Mesenchymal stem cell (in vitro differentiated cells and primary cell): Measurements from ENCODE around the gene DEDD.

ENCODE experiments used
- DNase-seq: peaks from one replicate; pipeline ENCODE4 v3.0.0-alpha.2; 2013
- H2AFZ ChIP-seq: one replicate; pipeline ENCODE4 v1.6.1; 2013; ENCODE audit warnings: low read depth, mild to moderate bottlenecking, control low read depth, inconsistent platforms, low read length, moderate library complexity
- H2AK5ac ChIP-seq: 2 replicates; pipeline ENCODE4 v1.6.1; 2013; ENCODE audit warnings: low read length, moderate library complexity, mild to moderate bottlenecking, inconsistent platforms; ENCODE audit not compliant: severe bottlenecking
- H2BK120ac ChIP-seq: one replicate; pipeline ENCODE4 v1.6.1; 2013; ENCODE audit warnings: low read depth, mild to moderate bottlenecking, inconsistent platforms, low read length, moderate library complexity
- H2BK12ac ChIP-seq, 2 experiments: one replicate each; pipeline ENCODE4 v1.6.1; 2013; ENCODE audit warnings: inconsistent platforms in 2 of 2, low read length in 2 of 2, mild to moderate bottlenecking in 2 of 2, moderate library complexity in 2 of 2, control low read depth in 1 of 2
- H2BK15ac ChIP-seq: one replicate; pipeline ENCODE4 v1.6.1; 2013; ENCODE audit warnings: mild to moderate bottlenecking, low read depth, inconsistent platforms; ENCODE audit not compliant: poor library complexity, severe bottlenecking
- H2BK5ac ChIP-seq: 2 replicates; pipeline ENCODE4 v1.6.1; 2013; ENCODE audit warnings: low read depth, mild to moderate bottlenecking, low read length, control low read depth, inconsistent platforms; ENCODE audit not compliant: poor library complexity, severe bottlenecking
- H3K14ac ChIP-seq, 2 experiments: one replicate each; pipeline ENCODE4 v1.6.1; 2013; ENCODE audit warnings: inconsistent platforms in 2 of 2, low read length in 2 of 2, control low read depth in 1 of 2, mild to moderate bottlenecking in 1 of 2, moderate library complexity in 1 of 2
- H3K18ac ChIP-seq, 2 experiments: one replicate each; pipeline ENCODE4 v1.6.1; 2013; ENCODE audit warnings: inconsistent platforms in 2 of 2, low read length in 2 of 2, control low read depth in 1 of 2, low read depth in 1 of 2, mild to moderate bottlenecking in 1 of 2
- H3K23ac ChIP-seq, 2 experiments: one replicate each; pipeline ENCODE4 v1.6.1; 2013; ENCODE audit warnings: inconsistent platforms in 2 of 2, low read length in 2 of 2, mild to moderate bottlenecking in 2 of 2, moderate library complexity in 2 of 2, control low read depth in 1 of 2
- H3K27ac ChIP-seq: 2 replicates; pipeline ENCODE4 v1.5.1; 2013; ENCODE audit warnings: mild to moderate bottlenecking, moderate library complexity, low read length, control low read depth, inconsistent platforms; ENCODE audit not compliant: poor library complexity, severe bottlenecking
- H3K27me3 ChIP-seq, 2 experiments: 2 replicates each; pipeline versions ENCODE4 v1.6.1 to v1.7.0; 2013; ENCODE audit warnings: low read length in 2 of 2, mild to moderate bottlenecking in 2 of 2, moderate library complexity in 2 of 2, control low read depth in 1 of 2, inconsistent platforms in 1 of 2; ENCODE audit not compliant: control insufficient read depth in 1 of 2, insufficient read depth in 1 of 2
- H3K36me3 ChIP-seq, 2 experiments: 2 replicates each; pipeline versions ENCODE4 v1.6.1 to v1.7.0; 2013; ENCODE audit warnings: low read length in 2 of 2, control low read depth in 1 of 2, inconsistent platforms in 1 of 2, low read depth in 1 of 2, mild to moderate bottlenecking in 1 of 2; ENCODE audit not compliant: insufficient read depth in 2 of 2, control insufficient read depth in 1 of 2
- H3K4ac ChIP-seq, 2 experiments: one replicate each; pipeline ENCODE4 v1.6.1; 2013; ENCODE audit warnings: inconsistent platforms in 2 of 2, low read length in 2 of 2, mild to moderate bottlenecking in 2 of 2, moderate library complexity in 2 of 2, control low read depth in 1 of 2, low read depth in 1 of 2
- H3K4me1 ChIP-seq: 2 replicates; pipeline ENCODE4 v1.6.1; 2013; ENCODE audit warnings: low read depth, low read length, control low read depth; ENCODE audit not compliant: control insufficient read depth, insufficient read depth
- H3K4me2 ChIP-seq: 2 replicates; pipeline ENCODE4 v1.6.1; 2013; ENCODE audit warnings: low read length, mild to moderate bottlenecking, inconsistent platforms; ENCODE audit not compliant: poor library complexity, severe bottlenecking
- H3K4me3 ChIP-seq, 2 experiments: 2 replicates each; pipeline versions ENCODE4 v1.5.1 to v1.7.0; 2013; ENCODE audit warnings: low read length in 2 of 2, mild to moderate bottlenecking in 2 of 2, control low read depth in 1 of 2, low read depth in 1 of 2; ENCODE audit not compliant: insufficient read depth in 1 of 2
- H3K79me1 ChIP-seq: replicated peaks from 2 replicates; pipeline ENCODE4 v1.6.1; 2013; ENCODE audit warnings: mild to moderate bottlenecking, control low read depth, low read length, inconsistent platforms; ENCODE audit not compliant: poor library complexity, severe bottlenecking
- H3K9ac ChIP-seq: 2 replicates; pipeline ENCODE4 v1.7.0; 2013; ENCODE audit warnings: mild to moderate bottlenecking, low read length, moderate library complexity
- H3K9me3 ChIP-seq: 2 replicates; pipeline ENCODE4 v1.7.0; 2013; ENCODE audit warnings: mild to moderate bottlenecking, low read length; ENCODE audit not compliant: control insufficient read depth
- H4K8ac ChIP-seq: one replicate; pipeline ENCODE4 v1.6.1; 2013; ENCODE audit warnings: inconsistent platforms, mild to moderate bottlenecking, low read length, moderate library complexity
- H4K91ac ChIP-seq: one replicate; pipeline ENCODE4 v1.6.1; 2013; ENCODE audit warnings: mild to moderate bottlenecking, low read length, inconsistent platforms
- WGBS: methylation state at CpG from one replicate; pipeline ENCODE4 v1.1.7; 2013; ENCODE audit warnings: mixed read lengths; 5-methylcytosine and 5-hydroxymethylcytosine counted together

The DEDD gene

DNA sequence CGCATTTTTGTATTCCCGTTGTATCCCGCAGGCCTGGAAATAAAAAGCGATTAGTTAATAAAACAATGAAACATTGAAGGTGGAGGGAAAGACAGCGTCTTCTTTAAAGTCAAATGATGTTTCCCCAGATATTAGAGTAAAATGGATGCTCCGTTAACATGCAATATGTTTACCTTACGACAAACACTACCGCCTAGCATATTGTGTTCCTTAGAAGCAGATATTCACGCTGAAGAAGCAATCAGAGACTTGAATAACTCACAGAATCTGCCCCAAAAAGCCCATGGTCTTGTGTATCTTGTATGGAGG lies 45.4 kb upstream of the DEDD start:
- H3K27ac ChIP-seq: no peak overlapping the region
- no peak overlapping the region for H3K18ac ChIP-seq
- WGBS: 33% methylated on average over 8 of the region's 9 CpGs
- H3K23ac ChIP-seq: no peak overlapping the region
- H3K36me3 ChIP-seq: peaks cover 23 to 26% of the 10 kb centered on the region in 2 experiments
- no peak overlapping the region for H4K91ac ChIP-seq
- peak overlapping the region; percentile 79 for H3K4me2 ChIP-seq
- H2AK5ac ChIP-seq: no peak overlapping the region
- H2AFZ ChIP-seq: peak overlapping the region; percentile 88
- no peak for DNase-seq
- no peaks in the 10 kb centered on the region for H3K9me3 ChIP-seq
- no peak overlapping the region for H3K4ac ChIP-seq
- no peak overlapping the region for H3K14ac ChIP-seq
- no peak overlapping the region for H2BK15ac ChIP-seq
- peak overlapping the region; percentile 96 for H3K9ac ChIP-seq
- no peak overlapping the region for H2BK5ac ChIP-seq
- no peak overlapping the region for H2BK12ac ChIP-seq
- peak overlapping the region; percentile 83 for H4K8ac ChIP-seq
- H3K27me3 ChIP-seq: no peaks in the 10 kb centered on the region
- peaks cover 20% of the 10 kb centered on the region for H3K79me1 ChIP-seq
- H3K4me3 ChIP-seq: peak overlapping the region in 1 of 2 experiments; percentile 97
- H3K4me1 ChIP-seq: peaks cover 19% of the 10 kb centered on the region
- no peak overlapping the region for H2BK120ac ChIP-seq

DNA sequence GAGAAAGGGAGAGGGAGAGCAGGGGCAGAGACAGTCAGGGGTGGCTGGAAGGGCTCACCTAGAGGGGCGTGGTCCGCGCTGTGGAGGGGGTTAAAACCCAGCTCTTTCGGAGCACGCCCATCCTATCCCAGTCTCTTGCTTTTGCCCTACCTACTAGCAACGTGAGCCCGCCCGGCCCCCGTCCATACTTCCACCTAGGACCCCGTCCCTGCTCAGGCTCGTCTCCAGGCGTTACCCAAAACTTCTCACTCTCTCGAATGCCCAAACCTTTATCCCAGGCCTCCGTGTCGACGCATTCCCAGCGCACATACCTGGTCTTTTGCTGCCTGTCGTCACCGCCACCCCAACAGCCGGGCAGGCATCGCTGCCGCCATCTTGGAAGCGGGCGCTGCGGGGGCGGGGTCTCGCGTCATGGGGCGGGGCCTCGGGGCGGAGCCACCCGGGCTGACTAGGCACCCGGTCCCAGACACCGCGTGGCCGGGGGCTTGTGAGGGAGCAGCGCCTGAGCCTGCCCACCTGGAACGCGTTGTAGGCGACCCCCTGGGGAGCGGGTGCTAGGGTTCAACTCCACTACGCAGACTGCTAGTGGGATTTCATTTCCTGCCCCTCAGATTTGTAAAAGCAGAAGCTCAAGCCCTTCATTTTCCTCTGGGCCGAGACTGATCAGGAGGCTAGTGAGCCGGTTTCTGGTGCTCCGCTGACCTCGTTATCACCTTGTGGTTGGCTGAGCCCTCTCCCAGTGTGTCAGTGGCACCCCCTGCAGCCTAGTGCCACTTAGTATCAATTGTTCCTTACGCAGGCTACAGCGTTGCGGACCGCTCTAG lies 44.9 kb upstream of the DEDD start, which contains the start of gene B4GALT3:
TSS of gene B4GALT3 (minus strand) at position 396 of the 824 bp plus-strand sequence. CDS start 1,447 bp downstream, outside the sequence.
- 2% methylated on average over 50 of the region's 50 CpGs for WGBS
- peak within 1 kb of the TSS; percentile 78 to 93 for H3K18ac ChIP-seq
- peak within 1 kb of the TSS in 1 of 2 experiments; percentile 84 for H3K23ac ChIP-seq
- H2BK120ac ChIP-seq: peak within 1 kb of the TSS; percentile 21
- peak within 1 kb of the TSS; percentile 71 for H4K91ac ChIP-seq
- H3K4me2 ChIP-seq: peak within 1 kb of the TSS; percentile 95
- peak within 1 kb of the TSS; percentile 83 for H4K8ac ChIP-seq
- peaks cover 22% of the 10 kb centered on the region for H3K79me1 ChIP-seq
- DNase-seq: peak; percentile 81
- H2BK12ac ChIP-seq: peak within 1 kb of the TSS; percentile 48 to 52
- H3K27ac ChIP-seq: no peak within 1 kb of the TSS
- H3K14ac ChIP-seq: peak within 1 kb of the TSS in 1 of 2 experiments; percentile 82
- H3K4me1 ChIP-seq: peaks cover 19% of the 10 kb centered on the region
- no peaks in the 10 kb centered on the region for H3K27me3 ChIP-seq
- peak within 1 kb of the TSS; percentile 96 for H3K9ac ChIP-seq
- H3K36me3 ChIP-seq: peaks cover 27 to 29% of the 10 kb centered on the region in 2 experiments
- H2BK5ac ChIP-seq: no peak within 1 kb of the TSS
- H3K4me3 ChIP-seq: peak within 1 kb of the TSS; percentile 80 to 97
- no peaks in the 10 kb centered on the region for H3K9me3 ChIP-seq
- H2AK5ac ChIP-seq: no peak within 1 kb of the TSS
- H2BK15ac ChIP-seq: peak within 1 kb of the TSS; percentile 95
- H3K4ac ChIP-seq: peak within 1 kb of the TSS; percentile 61 to 71
- H2AFZ ChIP-seq: peak within 1 kb of the TSS; percentile 88

DNA sequence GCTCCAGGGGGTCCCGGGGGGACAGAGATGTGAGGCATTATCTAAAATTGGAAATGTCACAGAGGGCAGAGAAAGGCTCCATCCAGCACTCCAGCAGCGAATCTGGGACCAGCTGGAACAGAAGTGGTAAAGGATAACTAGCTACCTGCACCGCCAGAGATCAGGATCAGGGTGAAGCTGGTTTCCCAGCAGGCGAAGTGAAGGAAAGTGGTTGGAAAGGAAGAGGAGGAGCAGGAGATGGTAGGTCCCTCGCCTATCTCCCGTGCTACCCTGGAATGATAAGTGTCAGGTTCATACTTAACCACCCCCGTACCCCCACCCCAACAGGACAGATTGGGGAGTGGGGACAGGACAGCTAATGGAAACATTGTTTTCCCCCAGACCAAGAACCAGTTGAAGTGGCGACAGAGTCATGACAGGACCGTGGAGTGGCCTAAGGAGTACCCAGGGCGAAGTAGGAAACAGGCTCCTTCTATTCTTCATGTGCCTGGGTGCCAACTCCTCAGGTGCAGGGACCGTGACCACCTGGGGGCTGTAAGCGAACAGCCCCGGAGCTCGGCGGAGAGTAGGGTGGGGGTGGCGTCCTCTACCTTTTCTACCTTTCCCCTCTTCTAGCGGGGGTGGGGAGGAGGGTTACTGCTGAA lies 44.1 kb upstream of the DEDD start:
- Histone ChIP-seq H2BK15ac (no peak overlapping the region), H3K4ac (peak overlapping the region; percentile 45 to 61), H3K27ac (no peak overlapping the region), H2AFZ (peak overlapping the region; percentile 16), H3K79me1 (peaks cover 28% of the 10 kb centered on the region), H2AK5ac (no peak overlapping the region), H3K14ac (peak overlapping the region in 1 of 2 experiments; percentile 82), H4K8ac (peak overlapping the region; percentile 10), H3K9ac (peak overlapping the region; percentile 96), H3K4me3 (peak overlapping the region; percentile 80 to 97), H2BK120ac (no peak overlapping the region), H3K4me2 (peak overlapping the region; percentile 95), H2BK5ac (no peak overlapping the region), H3K23ac (peak overlapping the region in 1 of 2 experiments; percentile 84), H3K4me1 (peaks cover 19% of the 10 kb centered on the region), H3K27me3 (no peaks in the 10 kb centered on the region), H3K18ac (peak overlapping the region; percentile 78 to 93), H3K9me3 (no peaks in the 10 kb centered on the region), H3K36me3 (peaks cover 34 to 36% of the 10 kb centered on the region in 2 experiments), H4K91ac (peak overlapping the region; percentile 0), H2BK12ac (peak overlapping the region in 1 of 2 experiments; percentile 48)
- no peak for DNase-seq
- WGBS: 35% methylated on average over 10 of the region's 17 CpGs
